GM18867 (cell line): ENCODE results near the gene OPRPN.

Experiments
- ATAC-seq: cut with Tn5 transposase; IDR thresholded peaks from one replicate; pipeline ENCODE4 v1.9.1; 2021; ENCODE audit warnings: mild to moderate bottlenecking, moderate library complexity; ENCODE audit not compliant: unreplicated experiment

Gene OPRPN

GRCh38 chr4:70397580-70397979 is at the start of gene OPRPN:
TSS of gene OPRPN (plus strand) at chr4:70397940. CDS start at chr4:70399286, 1,346 bp downstream.
- no peak for ATAC-seq

- ATAC-seq, result no peak
Observed at GRCh38 chr4:70356185-70356584, 41.6 kb upstream of the OPRPN start.

- no peak for ATAC-seq
Observed at GRCh38 chr4:70359115-70359661, 38.6 kb upstream of the OPRPN start.

- ATAC-seq, result no peak
Observed at GRCh38 chr4:70360460-70360859, 37.3 kb upstream of the OPRPN start, which contains the start of gene SMR3A. TSS of gene SMR3A (plus strand) at chr4:70360760. CDS start at chr4:70362116, 1,356 bp downstream.

- ATAC-seq, result peak; percentile 85
Observed at GRCh38 chr4:70364002-70364401, 33.7 kb upstream of the OPRPN start.

GRCh38 chr4:70365479-70365878 is 32.3 kb upstream of the OPRPN start:
- no peak for ATAC-seq

- ATAC-seq, result no peak
Observed at GRCh38 chr4:70367813-70368212, 29.9 kb upstream of the OPRPN start.

- ATAC-seq, result no peak
Observed at GRCh38 chr4:70371987-70372386, 25.8 kb upstream of the OPRPN start.

- peak; percentile 65 for ATAC-seq
Observed at GRCh38 chr4:70372760-70373159, 25.0 kb upstream of the OPRPN start.

GRCh38 chr4:70380578-70380977 is 17.2 kb upstream of the OPRPN start:
- ATAC-seq, result no peak

GRCh38 chr4:70382691-70383181 is 15.0 kb upstream of the OPRPN start, which contains the start of gene SMR3B:
TSS of gene SMR3B (plus strand) at chr4:70383131. CDS start at chr4:70384511, 1,380 bp downstream.
- ATAC-seq, result no peak

- peak; percentile 62 for ATAC-seq
Observed at GRCh38 chr4:70392057-70392776, 5.5 kb upstream of the OPRPN start.

GRCh38 chr4:70399319-70399718 is 1.6 kb downstream of the OPRPN start:
- ATAC-seq, result peak; percentile 69

GRCh38 chr4:70402762-70403161 is 5.0 kb downstream of the OPRPN start:
- peak; percentile 53 for ATAC-seq

- peak; percentile 56 for ATAC-seq
Observed at GRCh38 chr4:70405765-70406164, 8.0 kb downstream of the OPRPN start.

- peak; percentile 33 for ATAC-seq
Observed at GRCh38 chr4:70425306-70425705, 27.6 kb downstream of the OPRPN start.

GRCh38 chr4:70426789-70427188 is 29.0 kb downstream of the OPRPN start:
- ATAC-seq, result no peak

- ATAC-seq, result no peak
Observed at GRCh38 chr4:70437197-70437596, 39.5 kb downstream of the OPRPN start.

GRCh38 chr4:70442474-70442873 is 44.7 kb downstream of the OPRPN start:
- ATAC-seq, result no peak

GRCh38 chr4:70443329-70443728 is 45.6 kb downstream of the OPRPN start:
- peak; percentile 71 for ATAC-seq

- peak; percentile 80 for ATAC-seq
Observed at GRCh38 chr4:70449220-70449619, 51.5 kb downstream of the OPRPN start.

GRCh38 chr4:70452946-70453345 is 55.2 kb downstream of the OPRPN start:
- no peak for ATAC-seq
